Esophagus squamous epithelium (tissue), 5 donors: ENCODE measurements around the gene CD109. TPM values are rescaled to one million over a fixed set of nuclear protein-coding genes. Genes with fewer than 3 reads are reported as not detected.

ENCODE experiments used
- DNase-seq: peaks from one replicate; lab custom pipeline; 2025; lab: John Stamatoyannopoulos, UW
- H3K27ac ChIP-seq, 4 donors: fragments of 200-600 bp; sonication (generic); one replicate each; pipeline ENCODE4 v1.5.1; 2016 to 2019; ENCODE audit warnings: mild to moderate bottlenecking in 1 of 4
- H3K27me3 ChIP-seq, 4 donors: fragments of 200-600 bp; sonication (generic); 1 replicate in 3 of 4; 2 replicates in 1 of 4; pipeline versions ENCODE4 v1.5.1 to v1.6.0; 2017 to 2021; ENCODE audit warnings: antibody characterized with exemption in 1 of 4
- H3K36me3 ChIP-seq, 3 donors: fragments of 200-600 bp; sonication (generic); one replicate each; pipeline ENCODE4 v1.5.1; 2016 to 2019
- H3K4me1 ChIP-seq, 3 donors: fragments of 200-600 bp; sonication (generic); one replicate each; pipeline ENCODE4 v1.5.1; 2017 to 2019
- H3K4me3 ChIP-seq, 4 donors: fragments of 200-600 bp; sonication (generic); 1 replicate in 3 of 4; 2 replicates in 1 of 4; pipeline ENCODE4 v1.5.1; 2016 to 2019; ENCODE audit warnings: mild to moderate bottlenecking in 2 of 4, moderate library complexity in 1 of 4
- H3K9me3 ChIP-seq, 3 donors: fragments of 200-600 bp; sonication (generic); one replicate each; pipeline ENCODE4 v1.5.1; 2016 to 2019
- POLR2A ChIP-seq, 4 donors: fragments of 450-650 bp; IDR thresholded peaks; one replicate each; pipeline ENCODE4 v1.6.1; 2017; ENCODE audit warnings: antibody characterized with exemption in 4 of 4, mild to moderate bottlenecking in 4 of 4, moderate library complexity in 3 of 4
- WGBS, 2 donors: methylation state at CpG; one replicate each; pipeline ENCODE4 v1.1.5; 2018; 5-methylcytosine and 5-hydroxymethylcytosine counted together
- intact Hi-C: fragments of 100-400 bp; cut with DNase I; formaldehyde crosslinking; loops from one replicate; pipeline ENCODE4 v1.15.0; 2022
- total RNA-seq, 4 donors: library from RNA; depleted of rRNA; stranded (reverse); fragments of >200 nt; gene quantifications; one replicate each; pipeline ENCODE4 v1.1.0, GENCODE V29; 2016
- TF ChIP-seq, protein P1 (sequence below), 6 experiments: fragments of 450-650 bp in 4 of 6; fragments of 200-600 bp in 2 of 6; sonication (generic) in 2 of 6; IDR thresholded peaks; one replicate each; pipeline ENCODE4 v1.5.1; 2016 to 2019; ENCODE audit warnings: antibody characterized with exemption in 6 of 6, mild to moderate bottlenecking in 4 of 6, moderate library complexity in 4 of 6
- donor health status: DM: yes; HTN: yes; CAD: no.

Gene CD109
- total RNA-seq, 4 donors from 2014 or later: 27.0 to 57.9 (median 41.3) TPM

DNA sequence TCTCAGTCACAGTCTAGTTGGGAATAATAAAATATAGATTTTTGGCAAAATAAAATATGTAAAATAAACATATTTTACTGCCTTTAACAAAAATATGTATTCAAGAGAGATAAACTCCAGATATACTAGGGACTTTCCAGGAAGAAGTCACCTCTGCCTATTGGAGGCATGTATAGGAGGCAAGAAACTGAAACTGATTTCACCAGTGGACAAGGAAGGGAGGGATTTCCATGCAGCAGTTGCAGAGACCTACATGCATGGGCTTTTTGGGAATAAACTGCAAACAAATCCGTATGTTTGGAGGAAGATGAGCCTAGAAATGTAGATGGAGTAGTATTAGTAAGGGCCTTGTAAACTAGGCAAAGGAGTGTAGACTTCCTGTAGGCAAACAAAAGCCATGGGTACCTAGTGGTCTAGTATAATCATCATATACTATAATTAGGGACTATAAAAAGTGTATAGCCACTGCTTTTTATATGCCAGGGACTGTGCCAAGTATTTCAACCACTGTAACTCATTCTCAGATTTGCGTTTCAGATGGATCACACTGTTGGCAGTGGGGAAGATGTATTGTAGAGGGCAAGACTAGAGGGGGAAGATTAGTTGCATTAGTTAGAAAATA is 38.9 kb downstream of the CD109 start:
- intact Hi-C loops: loop anchor here (5.0 to 10.0 kb wide), 2 partner anchors 58 to 1480 kb away; no protein-coding TSS in a partner anchor
- TF ChIP-seq, protein P1, sequence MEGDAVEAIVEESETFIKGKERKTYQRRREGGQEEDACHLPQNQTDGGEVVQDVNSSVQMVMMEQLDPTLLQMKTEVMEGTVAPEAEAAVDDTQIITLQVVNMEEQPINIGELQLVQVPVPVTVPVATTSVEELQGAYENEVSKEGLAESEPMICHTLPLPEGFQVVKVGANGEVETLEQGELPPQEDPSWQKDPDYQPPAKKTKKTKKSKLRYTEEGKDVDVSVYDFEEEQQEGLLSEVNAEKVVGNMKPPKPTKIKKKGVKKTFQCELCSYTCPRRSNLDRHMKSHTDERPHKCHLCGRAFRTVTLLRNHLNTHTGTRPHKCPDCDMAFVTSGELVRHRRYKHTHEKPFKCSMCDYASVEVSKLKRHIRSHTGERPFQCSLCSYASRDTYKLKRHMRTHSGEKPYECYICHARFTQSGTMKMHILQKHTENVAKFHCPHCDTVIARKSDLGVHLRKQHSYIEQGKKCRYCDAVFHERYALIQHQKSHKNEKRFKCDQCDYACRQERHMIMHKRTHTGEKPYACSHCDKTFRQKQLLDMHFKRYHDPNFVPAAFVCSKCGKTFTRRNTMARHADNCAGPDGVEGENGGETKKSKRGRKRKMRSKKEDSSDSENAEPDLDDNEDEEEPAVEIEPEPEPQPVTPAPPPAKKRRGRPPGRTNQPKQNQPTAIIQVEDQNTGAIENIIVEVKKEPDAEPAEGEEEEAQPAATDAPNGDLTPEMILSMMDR (IDR thresholded peaks at IDR 0.05): no peak
- TF ChIP-seq POLR2A (IDR thresholded peaks at IDR 0.05): no peak
- H3K9me3 ChIP-seq: no peaks in the 10 kb centered on the region
- no peak overlapping the region for H3K4me3 ChIP-seq
- no peak overlapping the region for H3K27ac ChIP-seq
- WGBS, 2 donors: 48 to 74% methylated on average over 2 of the region's 2 CpGs
- peaks cover 0 to 57% (median 0%) of the 10 kb centered on the region in 3 donors for H3K36me3 ChIP-seq
- no peak for DNase-seq
- no peaks in the 10 kb centered on the region for H3K27me3 ChIP-seq
- no peaks in the 10 kb centered on the region for H3K4me1 ChIP-seq

DNA sequence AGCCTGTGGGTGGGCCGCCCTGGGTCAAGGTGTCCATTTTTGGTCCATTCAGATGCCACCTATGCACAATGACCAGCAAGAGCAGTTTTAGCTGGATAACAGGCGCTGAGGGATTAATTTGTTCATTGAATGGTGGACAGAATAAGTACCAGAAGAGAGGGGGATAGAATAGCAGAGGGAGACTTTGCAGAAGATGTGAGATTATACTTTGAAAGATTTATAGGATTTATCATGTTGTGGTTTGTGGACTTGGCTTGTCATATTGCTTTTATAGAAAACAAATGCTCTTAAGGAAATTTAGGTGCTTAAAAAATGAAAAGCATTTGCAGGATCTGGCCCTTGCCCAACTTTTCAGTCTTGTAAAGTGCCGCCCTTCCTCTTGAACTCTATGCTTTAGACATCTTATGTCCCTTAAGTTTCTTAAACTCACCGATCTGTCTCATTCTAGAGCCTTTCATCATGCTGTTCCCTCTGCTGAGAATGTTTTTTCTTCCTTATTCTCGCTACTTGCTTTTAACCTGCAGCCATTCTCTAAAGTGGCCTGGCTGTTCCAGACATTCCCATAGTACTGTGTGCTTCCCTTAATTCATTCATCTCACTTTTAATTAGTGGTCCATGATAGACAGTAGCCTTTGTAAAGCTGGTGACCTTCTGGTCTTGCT is 42.5 kb downstream of the CD109 start:
- TF ChIP-seq, protein P1 (IDR thresholded peaks at IDR 0.05): no peak
- no peak for TF ChIP-seq POLR2A (IDR thresholded peaks at IDR 0.05)
- no peak overlapping the region for H3K4me3 ChIP-seq
- no peaks in the 10 kb centered on the region for H3K9me3 ChIP-seq
- no peaks in the 10 kb centered on the region for H3K27me3 ChIP-seq
- peaks cover 0 to 61% (median 0%) of the 10 kb centered on the region in 3 donors for H3K36me3 ChIP-seq
- WGBS, 2 donors: 80% methylated on average over 5 of the region's 5 CpGs
- no peak for DNase-seq
- H3K4me1 ChIP-seq: no peaks in the 10 kb centered on the region
- no peak overlapping the region for H3K27ac ChIP-seq
- intact Hi-C loops: loop anchor here (10.0 kb wide), 1 partner anchor 1476 kb away; no protein-coding TSS in a partner anchor

DNA sequence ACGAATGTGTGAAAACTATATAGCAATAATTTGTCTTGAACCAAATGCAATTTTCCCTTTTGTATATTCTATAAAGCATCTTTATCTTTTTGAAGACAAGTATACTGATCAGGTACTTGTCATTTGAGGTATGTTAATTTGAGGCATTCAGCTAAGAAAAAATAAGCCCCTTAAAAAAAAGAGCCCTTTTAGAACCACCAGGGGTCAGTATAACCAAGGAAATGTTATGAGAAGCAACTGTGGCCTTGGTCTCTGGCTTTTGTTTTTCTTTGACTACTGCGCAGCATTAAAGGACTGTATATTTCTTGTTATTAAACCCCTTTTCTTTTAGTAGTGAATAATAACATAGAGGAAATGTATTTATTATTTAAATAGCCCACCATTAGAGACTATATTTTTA is 43.1 kb downstream of the CD109 start:
- H3K36me3 ChIP-seq: peaks cover 0 to 58% (median 0%) of the 10 kb centered on the region in 3 donors
- no peak overlapping the region for H3K27ac ChIP-seq
- H3K4me1 ChIP-seq: no peaks in the 10 kb centered on the region
- no peaks in the 10 kb centered on the region for H3K9me3 ChIP-seq
- no peak for TF ChIP-seq POLR2A (IDR thresholded peaks at IDR 0.05)
- TF ChIP-seq, protein P1 (IDR thresholded peaks at IDR 0.05): peak; percentile 66 to 77 (median 68)
- intact Hi-C loops: loop anchor here (10.0 kb wide), 1 partner anchor 1476 kb away; no protein-coding TSS in a partner anchor
- no peaks in the 10 kb centered on the region for H3K27me3 ChIP-seq
- no peak for DNase-seq
- WGBS, 2 donors: 49 to 56% methylated on average over 2 of the region's 2 CpGs
- H3K4me3 ChIP-seq: no peak overlapping the region

DNA sequence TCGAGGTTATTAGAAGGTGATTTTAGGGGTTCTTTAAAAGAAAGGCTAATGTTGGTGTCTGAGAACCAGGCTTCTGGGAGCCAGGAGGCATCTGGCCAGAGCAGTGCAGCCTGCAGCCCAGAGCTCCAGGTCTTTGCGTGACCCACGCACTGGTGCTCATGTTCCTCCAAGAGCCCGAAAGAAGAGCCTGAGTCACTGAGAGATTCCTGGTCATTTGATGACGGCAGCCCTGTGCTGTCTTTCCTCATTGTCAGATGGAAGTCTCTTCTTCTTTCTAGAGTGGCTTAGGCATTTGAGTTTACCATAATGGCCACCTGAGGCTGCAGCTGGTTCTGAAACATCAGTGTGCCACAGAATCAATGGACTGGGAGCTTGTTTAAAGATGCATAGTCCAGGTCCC is 46.4 kb downstream of the CD109 start:
- no peak overlapping the region for H3K27ac ChIP-seq
- no peak overlapping the region for H3K4me3 ChIP-seq
- 87 to 93% methylated on average over 4 to 5 of the region's 5 CpGs for WGBS, 2 donors
- intact Hi-C loops: no loop called here
- no peak for DNase-seq
- H3K27me3 ChIP-seq: no peaks in the 10 kb centered on the region
- no peaks in the 10 kb centered on the region for H3K9me3 ChIP-seq
- H3K4me1 ChIP-seq: peaks cover 0 to 5% (median 0%) of the 10 kb centered on the region in 3 donors
- TF ChIP-seq POLR2A (IDR thresholded peaks at IDR 0.05): no peak
- TF ChIP-seq, protein P1 (IDR thresholded peaks at IDR 0.05): no peak
- H3K36me3 ChIP-seq: peaks cover 0 to 38% (median 0%) of the 10 kb centered on the region in 3 donors

DNA sequence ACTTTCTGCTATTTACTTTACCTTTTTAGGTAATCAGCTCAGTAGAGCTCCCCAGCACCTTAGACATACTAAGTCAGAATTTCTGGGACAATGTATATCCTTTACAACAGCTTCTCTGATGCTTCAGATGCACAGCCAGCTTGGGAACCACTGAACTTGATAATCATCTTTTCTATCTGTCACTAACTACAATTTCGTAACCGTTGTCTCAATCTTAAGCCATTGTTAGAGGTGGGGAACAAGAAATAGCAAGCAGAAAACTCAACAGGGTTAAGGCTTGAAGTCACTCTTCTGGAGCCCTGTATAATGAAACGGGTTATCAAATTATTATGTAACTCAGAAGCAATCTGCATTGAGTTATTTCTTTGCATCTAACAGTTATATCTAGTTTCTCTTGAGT is 47.1 kb downstream of the CD109 start:
- DNase-seq: no peak
- H3K9me3 ChIP-seq: no peaks in the 10 kb centered on the region
- intact Hi-C loops: no loop called here
- H3K27me3 ChIP-seq: no peaks in the 10 kb centered on the region
- no peak overlapping the region for H3K4me3 ChIP-seq
- 86 to 92% methylated on average over 3 of the region's 3 CpGs for WGBS, 2 donors
- peaks cover 0 to 38% (median 0%) of the 10 kb centered on the region in 3 donors for H3K36me3 ChIP-seq
- TF ChIP-seq, protein P1 (IDR thresholded peaks at IDR 0.05): no peak
- no peak for TF ChIP-seq POLR2A (IDR thresholded peaks at IDR 0.05)
- H3K27ac ChIP-seq: no peak overlapping the region
- H3K4me1 ChIP-seq: peaks cover 0 to 5% (median 0%) of the 10 kb centered on the region in 3 donors
